IPS-11a (cell line): ENCODE measurements around the gene CAVIN1.
"Not testable (repeated sequence)": the region's sequence is repeated elsewhere in the genome, so short reads cannot be mapped to it uniquely, and the experiment has no call there.

ENCODE experiments used
- H3K4me3 ChIP-seq: one replicate; pipeline ENCODE4 v1.5.1; 2013; ENCODE audit warnings: low read depth, low read length, control low read depth

CAVIN1 gene, protein sequence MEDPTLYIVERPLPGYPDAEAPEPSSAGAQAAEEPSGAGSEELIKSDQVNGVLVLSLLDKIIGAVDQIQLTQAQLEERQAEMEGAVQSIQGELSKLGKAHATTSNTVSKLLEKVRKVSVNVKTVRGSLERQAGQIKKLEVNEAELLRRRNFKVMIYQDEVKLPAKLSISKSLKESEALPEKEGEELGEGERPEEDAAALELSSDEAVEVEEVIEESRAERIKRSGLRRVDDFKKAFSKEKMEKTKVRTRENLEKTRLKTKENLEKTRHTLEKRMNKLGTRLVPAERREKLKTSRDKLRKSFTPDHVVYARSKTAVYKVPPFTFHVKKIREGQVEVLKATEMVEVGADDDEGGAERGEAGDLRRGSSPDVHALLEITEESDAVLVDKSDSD

DNA sequence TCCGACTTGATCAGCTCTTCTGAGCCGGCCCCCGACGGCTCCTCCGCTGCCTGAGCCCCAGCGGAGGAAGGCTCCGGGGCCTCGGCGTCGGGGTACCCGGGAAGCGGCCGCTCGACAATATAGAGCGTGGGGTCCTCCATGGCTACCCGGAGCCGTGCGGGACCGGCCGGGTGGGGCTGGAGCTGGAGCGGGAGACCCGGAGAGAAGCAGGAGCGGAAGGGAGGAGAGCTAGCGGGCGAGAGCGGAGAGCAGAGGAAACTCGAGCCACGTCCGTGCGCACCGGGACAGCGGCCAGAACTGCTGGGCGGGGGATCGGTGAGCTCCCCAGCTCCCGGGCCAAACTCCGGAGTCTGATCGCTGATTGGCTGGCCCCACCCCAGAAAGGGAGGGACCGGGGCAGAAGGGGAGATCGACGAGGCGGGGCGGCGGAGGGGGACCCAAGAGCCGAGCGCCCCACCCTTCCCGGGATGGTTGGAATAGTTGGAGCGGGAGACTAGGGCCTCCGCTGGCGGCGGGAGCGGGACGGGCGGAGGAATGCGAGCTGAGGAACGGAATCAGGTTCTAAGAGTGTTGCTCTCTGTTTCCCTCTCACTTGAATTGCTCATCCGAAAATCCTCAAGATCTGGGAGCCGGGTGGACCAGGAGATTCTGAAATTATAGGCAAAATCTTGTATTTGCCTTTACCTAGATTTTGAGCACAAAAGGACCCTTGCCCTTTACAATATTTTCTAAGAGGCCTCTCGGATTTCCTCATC is at the start of gene CAVIN1:
CAVIN1 (minus strand) TSS at position 299 of the 755 bp plus-strand sequence; CDS start at position 140, 159 bp downstream.
- H3K4me3 ChIP-seq = peak within 1 kb of the TSS; percentile 95

DNA sequence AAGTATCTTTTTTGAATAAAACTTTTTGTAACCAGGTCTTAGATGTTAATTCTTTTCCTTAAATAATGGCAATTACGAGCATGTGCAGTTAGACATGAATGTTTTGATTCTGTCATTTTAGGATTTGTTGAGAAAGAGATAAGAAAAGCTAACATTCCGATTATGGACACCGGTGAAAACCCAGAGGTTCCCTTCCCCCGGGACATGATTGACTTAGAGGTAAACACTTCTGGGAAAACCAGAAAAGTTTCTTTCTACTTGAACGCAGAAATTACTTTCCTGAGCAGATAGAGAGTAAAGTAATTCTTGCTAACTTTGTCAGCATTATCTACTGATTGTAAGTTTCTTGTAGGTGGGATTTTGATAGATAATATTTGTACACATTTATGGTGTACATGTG is 44.8 kb upstream of the CAVIN1 start:
- H3K4me3 ChIP-seq = no peak overlapping the region

DNA sequence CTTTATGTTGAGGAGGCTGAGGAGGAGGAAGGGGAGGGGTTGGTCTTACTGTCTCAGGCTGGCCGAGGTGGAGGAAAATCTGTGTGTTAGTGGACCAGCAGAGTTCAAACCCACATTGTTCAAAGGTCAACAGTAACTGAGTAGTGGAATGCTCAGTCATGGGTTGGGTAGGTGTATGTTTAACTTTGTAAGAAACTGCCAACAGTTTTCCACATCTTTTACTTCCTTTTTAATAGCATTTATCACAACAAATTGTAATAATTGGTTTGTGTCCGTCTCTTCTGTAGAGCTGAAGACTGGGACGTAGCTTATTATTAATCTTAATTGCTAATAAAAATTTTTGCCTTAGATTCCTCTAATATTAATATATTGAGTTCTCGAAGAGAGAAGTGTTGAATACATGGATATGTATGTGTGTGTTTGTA is 40.9 kb upstream of the CAVIN1 start:
- no peak overlapping the region for H3K4me3 ChIP-seq

DNA sequence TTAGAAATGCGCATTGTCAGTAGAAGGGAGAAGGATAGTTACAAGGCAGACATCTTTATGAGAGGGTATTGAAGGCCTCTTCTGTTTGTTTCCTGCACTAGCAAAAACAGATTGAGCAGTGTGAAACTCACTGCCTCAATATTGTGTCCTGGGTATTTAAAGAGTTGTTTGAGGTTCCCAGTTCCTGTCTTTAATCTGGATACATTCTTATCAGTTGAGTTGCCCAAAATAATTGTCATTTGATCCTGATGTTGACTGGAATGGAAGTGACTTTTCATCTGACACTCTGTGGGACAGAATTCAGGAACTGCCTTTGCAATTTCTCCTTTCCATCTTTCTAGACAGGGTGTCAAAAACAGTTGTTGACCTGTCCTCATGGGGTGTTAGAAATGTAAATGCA is 37.3 kb upstream of the CAVIN1 start:
- H3K4me3 ChIP-seq = no peak overlapping the region

DNA sequence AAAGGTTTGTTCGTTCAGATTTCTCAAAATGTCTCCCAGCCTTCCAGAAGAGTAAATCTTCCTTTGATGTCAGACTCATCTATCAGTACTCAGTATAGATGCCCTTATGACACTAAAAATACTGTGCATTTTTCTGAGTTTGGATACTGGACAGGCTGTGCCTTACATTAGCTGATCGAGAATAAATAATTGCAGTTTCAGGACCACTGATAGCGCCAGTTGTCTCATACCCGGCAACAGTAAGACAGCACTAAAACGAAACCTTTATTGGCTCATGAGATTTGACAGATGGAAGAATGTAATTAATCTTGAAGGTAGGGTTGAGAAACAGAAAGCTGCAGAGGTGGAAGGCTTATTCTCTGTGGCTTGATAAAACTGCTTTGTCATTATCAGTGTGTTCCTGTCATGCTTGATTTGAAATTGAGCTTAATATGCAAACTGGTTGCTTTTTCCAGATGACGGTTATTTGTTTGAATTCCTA is 36.8 kb upstream of the CAVIN1 start:
- no peak overlapping the region for H3K4me3 ChIP-seq

DNA sequence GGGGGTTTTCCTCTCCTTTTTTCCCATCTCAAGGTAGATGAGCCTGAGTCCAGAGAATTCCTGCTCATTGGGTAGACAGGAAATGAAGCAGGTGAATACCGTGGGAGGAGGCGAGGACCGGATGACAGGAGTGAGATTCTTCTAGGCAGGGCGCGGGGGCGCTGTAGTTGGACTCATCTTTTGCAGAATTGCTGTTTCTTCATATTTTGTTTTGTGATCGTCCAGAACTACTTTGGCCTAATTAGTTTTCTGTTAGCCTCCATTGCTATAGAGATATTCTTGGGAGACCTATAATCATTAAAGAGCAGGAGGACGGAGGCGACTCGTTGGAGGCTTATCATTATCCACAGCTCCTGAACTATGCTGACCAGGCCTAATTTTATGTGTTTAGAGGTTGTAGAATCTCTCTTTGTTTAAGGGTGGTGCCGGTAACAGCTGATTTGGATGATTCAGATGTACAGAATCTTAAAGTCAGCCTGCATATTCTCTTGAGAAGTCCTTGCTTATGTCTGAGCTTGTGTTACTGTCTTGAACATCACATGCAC is 36.3 kb upstream of the CAVIN1 start:
- H3K4me3 ChIP-seq = peak overlapping the region; percentile 80

DNA sequence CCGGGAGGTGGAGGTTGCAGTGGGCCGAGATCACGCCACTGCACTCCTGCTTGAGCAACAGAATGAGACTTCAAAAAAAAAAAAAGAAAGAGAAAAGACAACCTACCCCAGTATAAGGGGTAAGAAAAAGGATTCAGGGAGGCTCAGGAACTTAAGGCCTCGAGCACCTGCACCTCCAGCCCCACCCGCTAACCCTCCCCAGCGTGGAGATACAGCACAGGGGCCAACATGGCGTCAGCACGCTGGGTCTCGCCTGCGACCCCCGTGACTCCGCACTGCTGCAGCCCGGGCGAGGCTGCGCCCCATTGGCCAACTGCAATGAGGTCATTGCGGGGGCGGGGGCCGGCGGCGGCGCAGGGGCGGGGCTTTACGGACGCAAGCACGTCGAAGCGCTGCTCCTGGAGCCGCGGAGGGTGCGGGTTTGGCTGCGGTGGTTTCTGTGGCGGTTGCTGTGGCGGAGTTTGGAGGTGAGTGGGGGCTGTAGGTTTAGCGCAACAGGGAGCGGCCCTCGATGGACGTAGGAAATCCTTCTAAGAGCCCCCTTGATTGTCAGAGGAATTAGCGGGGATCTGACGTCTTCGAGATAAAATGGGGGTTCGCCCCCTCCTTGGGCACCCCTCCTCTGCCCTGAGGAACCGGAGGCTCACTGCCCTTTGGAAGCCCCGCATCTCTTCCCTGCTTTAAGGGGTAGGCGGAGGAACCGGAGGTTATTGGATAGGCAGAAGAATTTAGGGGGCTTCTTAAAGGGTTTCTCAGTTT is 35.6 kb upstream of the CAVIN1 start, which contains the start of gene ATP6V0A1:
ATP6V0A1 (plus strand) TSS at position 382 of the 759 bp plus-strand sequence. CDS start 2,017 bp downstream, outside the sequence.
- peak within 1 kb of the TSS; percentile 80 for H3K4me3 ChIP-seq

DNA sequence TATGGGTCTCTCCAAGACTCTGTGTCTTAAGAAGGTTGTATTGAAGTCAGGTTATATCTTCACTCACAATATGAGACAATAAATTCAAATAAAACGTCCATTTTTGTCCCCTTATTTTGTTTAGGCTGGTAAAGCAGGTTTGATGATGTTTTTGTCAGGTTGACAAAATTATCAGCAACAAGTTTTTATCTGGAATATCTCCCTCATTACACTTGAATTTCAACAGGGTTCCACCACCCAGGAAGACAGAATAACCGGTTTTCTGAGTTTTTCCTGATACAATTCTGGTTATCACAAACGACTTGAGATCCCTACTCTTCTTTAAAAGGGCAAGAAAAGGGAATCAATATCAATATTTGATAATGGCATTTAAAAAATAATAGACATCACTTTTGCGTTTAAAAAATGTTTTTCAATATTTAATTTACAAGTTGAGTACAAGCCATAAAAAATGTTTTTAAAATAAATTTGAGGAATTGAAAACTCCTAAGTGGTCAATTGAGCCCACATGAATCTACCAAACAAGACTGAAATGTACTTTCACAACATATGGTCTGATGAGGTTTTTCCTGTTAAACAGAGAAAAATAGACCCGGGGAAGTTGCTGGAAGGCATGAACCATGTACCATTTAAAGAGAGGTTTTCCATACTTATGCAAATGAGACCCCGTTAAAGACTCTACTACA is 34.2 kb upstream of the CAVIN1 start:
- no peak overlapping the region for H3K4me3 ChIP-seq

DNA sequence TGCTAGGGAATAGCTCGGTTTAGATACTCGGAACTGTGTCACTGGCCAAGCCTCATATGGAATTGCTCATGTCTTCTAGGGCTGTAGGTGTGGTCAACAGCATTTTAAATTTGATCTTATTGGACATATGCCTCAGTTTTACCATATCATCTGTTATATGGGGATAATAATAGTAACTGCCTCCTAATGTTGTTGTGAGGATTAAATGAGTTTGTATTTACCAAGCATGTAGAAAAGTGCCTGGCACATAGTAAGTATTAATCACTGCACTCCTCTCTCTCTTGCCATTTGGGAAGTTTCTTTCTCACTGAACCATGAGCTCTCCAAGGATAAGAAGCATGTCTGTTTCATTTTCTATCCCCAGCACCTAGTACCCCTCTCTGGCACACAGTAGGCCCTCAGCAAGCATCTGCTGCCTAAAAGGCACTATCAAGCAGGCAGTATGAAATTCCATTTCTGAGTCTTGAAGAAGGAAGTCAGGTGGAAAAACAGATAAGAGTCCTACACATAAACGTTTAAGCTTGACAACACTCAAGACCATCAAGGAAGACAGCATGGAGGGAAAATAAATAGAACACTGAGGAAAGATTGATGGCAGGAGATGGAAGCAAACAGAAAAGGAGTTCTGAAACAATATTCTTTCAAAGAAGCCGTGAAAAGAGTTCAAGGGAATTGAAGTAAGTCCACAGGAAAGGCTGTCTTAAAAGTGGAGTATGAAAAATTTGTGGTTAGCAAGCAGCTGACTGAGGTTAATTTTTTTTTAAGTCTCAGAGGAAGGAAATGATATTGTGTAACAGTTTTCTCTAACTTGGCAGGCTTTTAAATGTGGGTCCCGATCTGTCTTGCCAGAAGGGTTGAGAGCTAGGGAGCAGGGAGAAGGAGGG is 33.4 kb upstream of the CAVIN1 start:
- H3K4me3 ChIP-seq = no peak overlapping the region

DNA sequence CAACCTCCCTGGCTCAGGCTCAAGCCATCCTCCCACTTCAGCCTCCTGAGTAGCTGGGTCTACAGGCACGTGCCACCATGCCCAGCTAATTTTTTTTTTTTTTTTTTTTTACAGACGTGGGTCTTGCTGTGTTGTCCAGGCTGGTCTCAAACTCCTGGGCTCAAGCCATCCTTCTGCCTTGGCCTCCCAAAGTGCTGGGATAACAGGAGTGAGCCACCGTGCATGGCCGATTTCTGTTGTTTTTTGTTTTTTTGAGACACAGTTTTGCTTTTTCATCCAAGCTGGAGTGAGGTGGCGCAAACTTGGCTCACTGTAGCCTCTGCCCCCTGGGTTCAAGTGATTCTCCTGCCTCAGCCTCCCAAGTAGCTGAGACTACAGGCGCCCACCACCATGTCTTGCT is 31.9 kb upstream of the CAVIN1 start:
- H3K4me3 ChIP-seq = not testable (repeated sequence)

DNA sequence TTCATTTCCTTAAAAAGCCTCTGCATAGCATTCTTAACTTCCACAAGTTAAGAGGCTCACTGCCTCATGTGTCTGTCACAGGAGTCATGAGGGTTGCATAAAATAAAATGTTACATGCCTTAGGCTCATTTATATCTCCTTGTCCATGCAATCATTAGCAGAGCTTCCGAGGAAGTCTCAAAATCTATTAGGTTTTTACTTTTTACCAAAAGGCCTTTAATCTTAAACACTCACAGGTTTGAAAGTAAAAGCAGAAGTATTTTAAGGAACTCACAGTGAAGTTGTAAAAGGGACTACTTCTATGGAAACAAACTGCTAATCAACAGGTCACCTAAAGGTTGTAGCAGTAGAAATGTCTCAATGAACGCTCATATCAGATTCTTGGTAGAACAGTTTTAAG is 30.4 kb upstream of the CAVIN1 start:
- no peak overlapping the region for H3K4me3 ChIP-seq

DNA sequence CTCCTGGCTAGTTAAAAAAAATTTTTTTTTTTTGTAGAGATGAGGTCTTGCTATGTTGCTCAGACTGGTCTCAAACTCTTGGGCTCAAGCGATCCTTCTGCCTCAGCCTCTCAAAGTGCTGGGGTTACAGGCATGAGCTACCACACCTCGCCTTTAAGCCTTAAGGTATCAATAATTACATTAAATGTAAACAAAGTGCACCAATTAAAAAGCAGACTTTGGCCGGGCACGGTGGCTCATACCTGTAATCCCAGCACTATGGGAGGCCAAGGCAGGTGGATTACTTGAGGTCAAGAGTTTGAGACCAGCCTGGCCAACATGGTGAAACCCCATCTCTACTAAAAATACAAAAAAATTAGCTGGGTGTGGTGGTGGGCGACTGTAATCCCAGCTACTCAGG is 28.2 kb upstream of the CAVIN1 start:
- H3K4me3 ChIP-seq = not testable (repeated sequence)

DNA sequence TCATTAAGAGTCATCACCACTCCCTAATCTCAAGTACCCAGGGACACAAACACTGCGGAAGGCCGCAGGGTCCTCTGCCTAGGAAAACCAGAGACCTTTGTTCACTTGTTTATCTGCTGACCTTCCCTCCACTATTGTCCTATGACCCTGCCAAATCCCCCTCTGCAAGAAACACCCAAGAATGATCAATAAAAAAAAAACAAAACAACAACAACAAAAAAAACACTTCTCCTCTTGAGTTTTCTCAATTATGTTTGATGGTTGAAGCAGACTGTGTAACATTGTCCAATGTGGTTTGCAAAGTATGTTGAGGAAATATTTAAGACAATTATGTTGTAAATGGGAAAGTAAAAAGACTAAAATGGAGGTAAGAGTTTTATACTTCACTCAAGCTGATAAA is 26.8 kb upstream of the CAVIN1 start:
- not testable (repeated sequence) for H3K4me3 ChIP-seq

DNA sequence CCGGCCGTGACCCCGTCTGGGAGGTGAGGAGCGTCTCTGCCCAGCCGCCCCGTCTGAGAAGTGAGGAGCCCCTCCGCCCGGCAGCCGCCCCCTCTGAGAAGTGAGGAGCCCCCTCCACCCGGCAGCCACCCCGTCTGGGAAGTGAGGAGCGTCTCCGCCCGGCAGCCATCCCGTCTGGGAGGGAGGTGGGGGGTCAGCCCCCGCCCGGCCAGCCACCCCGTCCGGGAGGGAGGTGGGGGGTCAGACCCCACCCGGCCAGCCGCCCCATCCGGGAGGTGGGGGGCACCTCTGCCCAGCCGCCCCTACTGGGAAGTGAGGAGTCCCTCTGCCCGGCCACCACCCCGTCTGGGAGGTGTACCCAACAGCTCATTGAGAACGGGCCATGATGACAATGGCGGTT is 26.1 kb upstream of the CAVIN1 start:
- not testable (repeated sequence) for H3K4me3 ChIP-seq

DNA sequence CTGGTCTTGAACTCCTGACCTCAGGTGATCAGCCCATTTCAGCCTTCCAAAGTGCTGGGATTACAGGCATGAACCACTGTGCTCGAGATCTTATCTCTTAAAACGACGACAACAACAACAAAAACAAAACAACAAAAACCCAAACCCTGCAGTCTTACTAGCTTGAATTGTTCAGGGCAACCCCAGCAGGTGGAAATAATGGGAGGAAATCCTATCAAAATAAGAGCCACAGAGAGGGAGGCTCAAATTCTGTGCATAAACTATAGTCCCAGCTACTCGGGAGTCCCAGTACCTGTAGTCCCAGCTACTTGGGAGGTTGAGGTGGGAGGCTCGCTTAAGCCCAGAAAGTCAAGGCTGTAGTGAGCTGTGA is 19.1 kb upstream of the CAVIN1 start:
- H3K4me3 ChIP-seq = no peak overlapping the region

DNA sequence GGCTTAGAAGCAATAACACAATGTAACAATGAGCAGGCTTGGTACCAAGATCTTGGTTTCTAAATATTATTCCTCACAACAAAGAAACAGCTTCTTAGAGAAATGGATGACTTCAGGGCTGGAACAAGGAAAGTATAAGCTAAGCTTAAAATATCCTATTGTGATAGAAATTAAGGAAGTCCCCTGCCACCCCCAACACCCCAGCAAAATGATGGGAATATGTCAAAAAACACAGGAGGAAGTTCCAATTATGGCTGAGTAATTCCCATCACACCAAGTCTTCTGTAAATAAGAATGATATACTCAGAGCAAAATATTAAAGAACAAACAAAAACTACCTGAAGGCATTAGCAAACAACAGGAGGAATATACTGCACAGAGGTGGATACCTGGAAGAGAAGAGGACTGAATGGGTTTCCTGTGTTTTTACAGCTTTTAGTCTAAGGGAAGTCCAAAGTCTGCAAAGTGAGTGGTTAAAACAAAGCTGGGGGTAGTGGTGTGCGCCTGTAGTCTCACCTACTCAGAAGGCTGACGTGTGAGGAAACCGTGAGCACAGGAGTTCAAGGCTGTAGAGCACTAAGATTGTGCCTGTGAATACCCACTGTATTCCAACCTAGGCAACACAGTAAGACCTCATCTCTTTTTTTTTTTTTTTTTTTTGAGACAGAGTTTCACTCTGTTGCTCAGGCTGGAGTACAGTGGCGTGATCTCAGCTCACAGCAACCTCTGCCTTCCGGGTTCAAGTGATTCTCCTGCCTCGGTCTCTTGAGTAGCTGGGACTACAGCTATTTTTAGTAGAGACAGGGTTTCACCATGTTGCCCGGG is 18.5 kb upstream of the CAVIN1 start:
- H3K4me3 ChIP-seq = no peak overlapping the region

DNA sequence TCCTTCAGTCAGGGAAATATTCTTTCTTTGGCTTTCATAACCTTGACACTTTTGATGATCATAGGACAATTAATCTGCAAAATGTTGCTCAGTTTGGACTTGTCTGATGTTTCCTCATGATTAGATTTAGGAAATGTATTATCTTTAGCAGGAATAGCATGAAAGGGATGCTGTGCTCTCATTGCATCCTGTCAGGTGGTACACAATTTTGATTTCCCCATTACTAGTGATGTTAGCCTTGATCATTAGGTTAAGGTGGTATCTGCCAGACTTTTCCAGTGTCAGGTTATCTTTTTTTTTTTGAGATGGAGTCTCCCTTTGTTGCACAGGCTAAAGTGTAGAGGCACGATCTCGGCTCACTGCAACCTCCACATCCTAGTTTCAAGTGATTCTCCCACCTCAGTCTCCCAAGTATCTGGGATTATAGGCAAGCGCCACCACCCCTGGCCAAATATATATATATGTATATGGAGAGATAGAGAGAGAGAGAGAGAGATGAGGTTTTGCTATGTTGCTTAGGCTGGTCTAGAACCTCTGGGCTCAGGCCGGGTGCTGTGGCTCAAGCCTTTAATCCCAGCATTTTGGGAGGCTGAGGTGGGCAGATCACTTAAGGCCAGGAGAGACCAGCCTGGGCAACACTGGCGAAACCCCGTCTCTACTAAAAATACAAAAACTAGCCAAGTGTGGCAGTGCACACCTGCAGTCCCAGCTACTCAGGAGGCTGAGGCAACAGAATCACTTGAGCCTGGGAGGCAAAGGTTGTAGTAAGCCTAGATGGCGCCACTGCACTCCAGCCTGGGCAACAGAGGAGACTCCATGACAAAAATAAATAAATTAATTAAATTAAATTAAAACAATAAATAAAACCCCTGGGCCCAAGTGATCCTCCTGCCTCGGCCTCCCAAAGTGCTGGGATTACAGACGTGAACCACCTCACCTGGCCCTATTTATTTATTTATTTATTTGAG is 15.8 kb upstream of the CAVIN1 start:
- no peak overlapping the region for H3K4me3 ChIP-seq
